Loucy (cell line): ENCODE results near the gene RIMKLB.

Experiments
- EZH2phosphoT487 ChIP-seq: fragments of 200-600 bp; IDR thresholded peaks from 2 replicates; pipeline ENCODE4 v1.6.1; 2018; ENCODE audit warnings: antibody characterized with exemption, mild to moderate bottlenecking, moderate library complexity, borderline replicate concordance
- TF ChIP-seq, protein P1 (sequence below): fragments of 200-600 bp; sonication (generic); conservative IDR thresholded peaks from 2 replicates; pipeline ENCODE4 v1.5.1; 2014; ENCODE audit warnings: mild to moderate bottlenecking, antibody characterized with exemption, low read length

- TF ChIP-seq, protein P1, sequence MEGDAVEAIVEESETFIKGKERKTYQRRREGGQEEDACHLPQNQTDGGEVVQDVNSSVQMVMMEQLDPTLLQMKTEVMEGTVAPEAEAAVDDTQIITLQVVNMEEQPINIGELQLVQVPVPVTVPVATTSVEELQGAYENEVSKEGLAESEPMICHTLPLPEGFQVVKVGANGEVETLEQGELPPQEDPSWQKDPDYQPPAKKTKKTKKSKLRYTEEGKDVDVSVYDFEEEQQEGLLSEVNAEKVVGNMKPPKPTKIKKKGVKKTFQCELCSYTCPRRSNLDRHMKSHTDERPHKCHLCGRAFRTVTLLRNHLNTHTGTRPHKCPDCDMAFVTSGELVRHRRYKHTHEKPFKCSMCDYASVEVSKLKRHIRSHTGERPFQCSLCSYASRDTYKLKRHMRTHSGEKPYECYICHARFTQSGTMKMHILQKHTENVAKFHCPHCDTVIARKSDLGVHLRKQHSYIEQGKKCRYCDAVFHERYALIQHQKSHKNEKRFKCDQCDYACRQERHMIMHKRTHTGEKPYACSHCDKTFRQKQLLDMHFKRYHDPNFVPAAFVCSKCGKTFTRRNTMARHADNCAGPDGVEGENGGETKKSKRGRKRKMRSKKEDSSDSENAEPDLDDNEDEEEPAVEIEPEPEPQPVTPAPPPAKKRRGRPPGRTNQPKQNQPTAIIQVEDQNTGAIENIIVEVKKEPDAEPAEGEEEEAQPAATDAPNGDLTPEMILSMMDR: no peak
- no peak for TF ChIP-seq EZH2phosphoT487
These were observed 9.8 kb upstream of the RIMKLB start for GRCh38 chr12:8687846-8688601.
